Measurements from ENCODE around the gene ROBO2. TPM values are rescaled to one million over a fixed set of nuclear protein-coding genes. Genes with fewer than 3 reads are reported as not detected.

ROBO2 gene
- total RNA-seq, 1 donor from 2014 or later = 13.2 TPM

DNA sequence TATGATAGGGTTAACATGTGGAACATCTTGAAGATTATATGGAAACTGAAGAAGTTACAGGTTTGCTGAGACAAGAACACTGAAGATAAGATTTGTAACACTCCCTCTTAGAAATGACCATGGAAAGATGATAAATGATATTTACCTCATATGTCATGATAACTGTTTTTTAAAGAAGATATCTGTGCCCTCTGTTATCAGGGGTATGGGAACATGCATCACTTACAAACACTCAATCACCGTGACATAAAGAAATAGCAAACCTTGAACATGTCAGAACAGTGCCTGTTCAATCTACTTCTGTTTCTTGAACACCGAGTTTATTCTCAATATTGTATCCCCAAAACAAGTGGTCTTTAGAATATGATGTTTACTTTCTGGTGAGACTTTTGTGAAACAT lies 149.4 kb downstream of the ROBO2 start:
- no peak for DNase-seq (ENCODE audit: low spot score)

DNA sequence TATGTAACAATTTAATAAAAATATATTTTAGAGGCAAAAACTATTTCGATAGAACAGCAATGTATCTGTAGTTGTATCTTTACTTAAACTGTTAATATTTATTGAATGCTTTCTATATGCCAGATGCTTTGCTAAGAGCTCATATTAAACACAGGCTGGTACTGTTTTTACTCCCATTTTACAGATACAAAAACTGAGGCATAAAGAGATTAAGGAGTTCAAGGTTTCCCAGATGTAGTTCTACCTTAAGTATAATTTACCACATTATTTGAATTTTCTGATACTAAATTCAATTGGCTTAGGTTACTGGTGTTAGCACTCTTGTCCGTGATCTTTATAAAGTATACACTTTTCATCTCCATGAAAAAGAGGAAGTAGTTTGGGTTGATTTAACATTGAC lies 149.8 kb downstream of the ROBO2 start:
- no peak for DNase-seq (ENCODE audit: low spot score)

DNA sequence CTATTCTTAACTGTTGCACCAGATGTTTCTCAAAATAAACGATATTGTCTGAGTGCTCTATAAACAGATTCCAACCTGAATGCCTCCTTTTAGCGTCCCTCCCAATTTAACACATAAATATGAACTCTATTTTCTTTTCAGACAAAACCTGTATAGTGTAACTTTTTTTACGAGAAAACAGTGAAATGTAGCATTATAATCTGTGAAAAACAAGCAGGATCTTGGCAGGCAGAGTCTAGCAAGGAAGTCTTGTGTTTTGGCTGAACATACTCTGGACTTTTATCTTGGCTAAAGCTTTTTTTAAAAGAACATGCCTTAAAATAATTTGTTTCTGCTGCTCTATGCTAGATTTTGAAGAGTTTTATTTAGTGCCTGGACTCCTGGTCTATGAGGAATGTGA lies 150.5 kb downstream of the ROBO2 start:
- DNase-seq (ENCODE audit: low spot score) = peak; percentile 69

DNA sequence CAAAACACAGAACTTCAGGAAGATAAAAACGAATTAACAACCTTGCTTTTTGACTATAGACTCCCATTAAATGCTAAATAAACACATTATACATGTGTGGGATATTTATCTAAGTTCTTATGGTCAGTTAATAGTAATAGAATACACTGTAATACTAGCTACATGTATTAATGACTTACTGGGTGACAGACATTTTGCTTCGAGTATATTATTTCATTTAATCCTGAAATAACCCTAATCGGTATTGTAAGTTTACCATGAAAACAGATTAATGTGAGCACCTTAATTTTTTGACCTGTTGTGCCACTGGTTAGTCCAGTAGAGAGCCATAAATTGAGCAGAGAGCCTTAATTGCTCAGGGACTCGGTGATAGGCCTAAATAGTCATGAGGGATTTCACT lies 151.1 kb downstream of the ROBO2 start:
- no peak for DNase-seq (ENCODE audit: low spot score)

DNA sequence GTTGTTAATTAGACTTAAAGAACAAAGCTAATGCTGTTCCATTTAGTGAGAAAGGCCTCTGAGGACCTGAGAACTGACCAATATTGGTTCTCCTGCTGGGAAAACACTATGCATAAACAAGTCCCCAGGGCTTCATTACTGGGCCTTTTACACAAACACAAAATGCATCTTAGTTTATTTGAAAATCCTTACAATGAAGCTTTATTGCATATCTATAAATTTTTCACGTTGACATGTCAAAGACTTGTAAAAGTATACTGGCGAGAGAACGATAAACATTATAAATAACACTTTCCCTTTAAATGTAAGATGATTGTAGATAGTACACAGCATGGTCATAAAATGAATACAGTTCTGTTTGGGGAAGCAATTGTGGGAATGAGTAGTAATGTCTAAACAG lies 151.7 kb downstream of the ROBO2 start:
- DNase-seq (ENCODE audit: low spot score) = no peak

DNA sequence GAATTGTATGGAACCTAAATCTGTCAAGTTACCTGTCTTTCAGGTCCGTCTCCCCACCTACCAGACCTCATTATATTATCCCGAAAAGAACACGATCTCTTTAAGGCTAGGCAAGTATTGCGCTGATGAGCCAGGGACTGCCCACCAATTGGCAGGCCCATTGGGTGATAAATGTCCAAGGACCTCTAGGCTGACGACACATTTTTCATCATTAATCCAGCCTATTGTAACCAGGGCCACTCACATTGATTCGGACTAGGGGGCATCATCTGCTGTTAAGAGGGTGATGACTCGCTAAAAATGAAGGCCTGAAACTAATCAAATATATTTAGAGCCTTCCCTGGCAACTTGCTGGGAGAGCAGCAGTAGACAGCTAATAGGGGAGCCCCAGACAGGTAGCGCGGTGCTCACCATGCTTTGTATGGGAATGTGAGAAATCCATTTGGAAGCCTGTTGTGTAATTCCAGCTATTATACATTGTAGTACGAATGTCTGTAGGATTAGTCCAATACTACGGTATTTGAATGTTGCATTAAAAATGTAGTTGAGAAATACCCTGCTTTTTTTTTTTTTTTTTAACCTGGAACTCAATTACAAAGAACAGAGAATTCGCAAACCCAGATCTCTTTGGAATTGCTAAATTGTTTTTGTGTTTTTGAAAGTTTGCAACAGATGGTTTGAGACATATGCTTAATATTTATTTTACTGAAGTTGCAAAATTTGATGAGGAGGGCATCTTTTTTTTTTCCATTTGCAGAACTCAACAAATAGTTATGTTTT lies 156.1 kb downstream of the ROBO2 start:
- no peak for DNase-seq (ENCODE audit: low spot score)

DNA sequence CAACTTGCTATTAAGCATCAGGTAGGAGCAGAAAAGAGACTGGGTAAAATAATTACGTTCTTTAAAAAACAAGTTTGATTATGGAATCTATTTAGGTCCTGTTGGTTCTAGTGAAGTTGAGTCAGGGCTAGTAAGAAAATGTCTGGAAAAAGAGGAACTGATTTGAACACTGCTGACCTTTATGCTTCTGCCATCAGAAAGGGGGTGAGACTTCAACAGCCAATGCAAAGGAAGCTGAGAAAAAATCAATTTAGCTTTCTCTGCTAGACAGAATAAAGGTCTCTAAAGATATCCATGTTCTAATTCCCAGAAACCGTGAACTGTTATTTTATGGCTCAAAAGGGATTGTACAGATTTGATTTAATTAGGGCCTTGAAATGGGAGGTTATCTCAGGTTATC lies 157.5 kb downstream of the ROBO2 start:
- DNase-seq (ENCODE audit: low spot score) = no peak

DNA sequence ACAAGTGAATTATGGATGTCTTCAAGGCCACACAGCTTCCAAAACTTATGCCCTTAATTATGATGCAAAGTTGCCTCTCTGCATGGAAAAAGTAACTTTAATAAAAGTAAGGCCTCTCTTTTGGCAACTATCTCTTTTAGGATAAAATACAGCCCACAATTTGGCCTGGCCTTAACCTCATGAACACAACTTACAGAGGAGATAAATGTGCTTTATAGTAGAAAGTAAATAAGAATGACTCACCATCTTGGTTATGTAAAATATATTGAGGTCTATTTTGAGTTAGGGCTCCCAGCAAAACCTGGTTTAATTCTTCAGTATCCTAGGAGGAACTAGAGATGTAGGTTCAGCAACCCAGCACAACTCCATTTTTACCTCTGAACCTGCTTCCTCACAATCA lies 164.0 kb downstream of the ROBO2 start:
- peak; percentile 71 for DNase-seq (ENCODE audit: low spot score)

DNA sequence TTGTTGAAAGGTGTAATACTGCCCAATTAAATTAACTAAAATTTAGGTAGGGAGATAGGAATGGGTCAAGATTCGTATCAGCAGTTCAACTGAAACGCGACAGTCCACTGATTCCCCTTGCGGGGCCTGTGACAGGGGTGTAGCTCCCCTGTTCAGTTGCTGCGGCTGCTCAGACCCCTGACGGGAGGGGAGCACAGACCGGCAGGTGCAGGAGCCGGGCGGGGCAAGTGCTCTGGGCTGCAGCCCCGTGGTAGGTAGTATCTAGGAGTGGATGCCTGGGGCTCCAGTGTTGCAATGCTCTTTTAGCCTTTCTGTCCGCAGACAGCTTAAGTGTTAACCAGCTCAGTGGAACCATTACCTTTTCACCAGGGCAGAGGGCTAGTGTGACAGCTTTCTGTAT lies 164.9 kb downstream of the ROBO2 start:
- no peak for DNase-seq (ENCODE audit: low spot score)

DNA sequence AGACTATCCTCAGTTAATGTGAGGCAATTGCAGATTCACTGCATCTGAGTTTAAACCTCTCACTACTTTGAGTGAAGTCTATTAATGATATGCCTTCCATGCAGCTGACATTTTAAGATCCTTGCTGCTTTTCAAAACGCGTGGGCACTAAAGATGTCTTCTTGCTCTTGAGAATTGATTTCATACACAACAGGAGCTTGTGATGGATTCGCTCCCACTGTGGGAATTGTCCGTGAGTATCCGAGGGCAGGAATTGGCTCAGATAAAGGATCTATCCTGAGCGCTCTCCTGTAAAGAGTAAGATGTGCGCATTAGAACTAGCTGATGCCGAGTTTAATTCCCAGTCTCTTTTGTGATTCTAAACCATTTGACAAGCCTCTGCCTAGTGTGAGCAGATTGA lies 167.9 kb downstream of the ROBO2 start:
- no peak for DNase-seq (ENCODE audit: low spot score)

DNA sequence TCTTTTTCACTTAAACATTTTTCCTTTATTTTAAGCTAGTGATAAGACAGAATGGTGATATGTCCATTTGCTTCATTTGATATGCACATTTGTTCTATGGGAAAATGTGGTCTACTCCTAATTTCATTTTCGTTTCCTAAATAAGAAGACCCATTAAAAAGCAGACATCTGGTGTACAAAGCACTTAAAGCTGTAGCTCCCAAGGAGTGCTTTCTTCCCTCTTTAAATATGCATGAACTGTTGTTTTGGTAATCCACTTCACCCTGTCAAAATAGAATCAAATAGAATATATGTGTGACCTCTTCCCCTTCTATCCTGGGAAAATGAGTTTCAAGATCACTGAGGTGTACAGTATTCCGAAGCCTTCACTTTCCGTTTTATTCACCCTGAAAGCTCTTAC lies 182.8 kb downstream of the ROBO2 start:
- DNase-seq (ENCODE audit: low spot score) = no peak

DNA sequence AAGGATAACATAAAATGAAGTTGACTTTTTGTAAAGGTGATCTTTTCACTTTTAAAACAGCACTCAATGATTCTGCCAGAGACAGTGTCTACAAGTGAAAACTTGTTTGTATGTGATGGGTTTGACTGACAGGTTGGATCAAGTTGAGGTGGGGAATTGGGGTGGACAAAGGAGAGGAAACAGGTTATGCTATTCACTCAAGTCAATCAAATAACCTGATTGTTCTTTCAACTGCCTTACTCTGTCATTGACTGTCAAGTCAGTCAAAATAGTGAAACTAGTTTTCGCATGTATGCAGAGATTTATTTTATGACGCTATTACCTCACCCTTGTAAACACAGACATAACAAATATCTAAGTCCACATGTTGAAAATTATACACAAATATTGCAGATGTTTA lies 187.7 kb downstream of the ROBO2 start:
- DNase-seq (ENCODE audit: low spot score) = no peak

DNA sequence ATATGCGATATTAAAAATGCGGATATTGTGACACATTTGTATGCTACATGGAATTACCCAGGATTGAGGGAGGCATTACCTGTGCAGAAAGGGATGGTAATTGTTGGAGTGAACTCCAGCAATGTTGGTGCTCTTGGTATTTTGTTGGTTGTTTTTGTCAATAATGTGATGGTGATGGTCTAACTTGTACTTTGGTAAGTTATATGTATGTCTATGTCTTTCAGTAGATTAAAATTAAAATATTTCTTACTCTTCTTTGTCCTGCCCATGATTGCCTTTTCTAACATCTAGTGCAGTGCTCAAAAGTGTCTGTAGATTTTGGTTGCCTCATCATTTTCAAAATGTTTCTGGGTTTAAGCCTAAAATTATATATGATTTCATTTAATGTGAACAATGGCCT lies 192.7 kb downstream of the ROBO2 start:
- DNase-seq (ENCODE audit: low spot score) = no peak

DNA sequence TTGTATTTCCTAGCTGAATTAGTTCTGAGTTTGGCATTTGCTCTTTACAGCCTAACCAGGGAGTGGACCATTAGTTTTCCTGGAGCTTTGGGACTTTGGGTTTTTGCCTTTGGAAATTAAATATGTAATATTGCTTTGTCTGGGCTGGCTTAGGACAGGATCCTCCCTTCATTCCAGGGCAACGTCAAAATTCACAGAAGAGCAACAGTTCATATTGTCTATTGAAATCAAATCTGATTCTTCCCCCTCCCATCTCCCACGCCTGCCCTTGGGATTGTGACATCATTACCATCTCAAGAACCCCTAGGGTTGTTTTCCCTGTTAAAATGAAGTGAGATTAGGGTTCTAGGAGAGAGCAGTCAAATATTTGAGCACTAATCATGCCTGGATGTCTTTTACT lies 194.1 kb downstream of the ROBO2 start:
- no peak for DNase-seq (ENCODE audit: low spot score)

DNA sequence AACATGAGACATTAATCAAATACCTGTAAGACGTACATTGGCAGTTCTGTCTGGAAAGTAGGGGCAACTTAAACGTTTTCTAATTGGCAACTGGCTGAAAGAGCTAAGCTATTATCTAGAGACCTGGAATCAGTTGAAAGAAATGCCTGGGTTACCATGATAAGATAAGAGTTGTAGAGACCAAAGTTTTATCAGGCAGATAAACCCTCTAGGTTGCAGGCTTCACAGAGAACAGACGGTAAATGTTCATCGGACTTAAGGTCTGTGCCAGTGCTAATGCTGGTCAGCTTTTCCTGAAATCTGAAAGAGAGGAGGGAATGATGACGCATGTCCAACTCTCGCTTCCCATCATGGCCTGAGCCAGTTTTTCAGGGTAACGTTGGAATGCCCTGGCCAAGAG lies 196.2 kb downstream of the ROBO2 start:
- peak; percentile 95 for DNase-seq (ENCODE audit: low spot score)

DNA sequence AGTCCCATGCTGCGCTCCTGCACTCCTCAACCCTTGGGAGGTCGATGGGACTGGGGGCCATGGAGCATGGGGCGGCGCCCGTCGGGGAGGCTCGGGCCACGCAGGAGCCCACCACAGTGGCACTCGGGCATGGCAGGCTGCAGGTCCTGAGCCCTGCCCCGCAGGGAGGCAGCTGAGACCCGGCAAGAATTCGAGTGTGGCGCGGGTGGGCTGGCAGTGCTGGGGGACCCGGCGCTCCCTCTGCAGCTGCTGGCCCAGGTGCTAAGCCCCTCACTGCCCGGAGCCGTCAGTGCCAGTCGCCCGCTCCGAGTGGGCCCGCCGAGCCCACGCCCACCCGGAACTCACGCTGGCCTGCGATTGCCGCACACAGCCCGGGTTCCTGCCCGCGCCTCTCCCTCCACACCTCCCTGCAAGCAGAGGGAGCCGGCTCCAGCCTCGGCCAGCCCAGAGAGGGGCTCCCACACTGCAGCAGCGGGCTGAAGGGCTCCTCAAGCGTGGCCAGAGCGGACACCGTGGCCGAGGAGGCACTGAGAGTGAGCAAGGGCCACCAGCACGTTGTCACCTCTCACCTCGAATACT lies 200.3 kb downstream of the ROBO2 start:
- DNase-seq (ENCODE audit: low spot score) = no peak

DNA sequence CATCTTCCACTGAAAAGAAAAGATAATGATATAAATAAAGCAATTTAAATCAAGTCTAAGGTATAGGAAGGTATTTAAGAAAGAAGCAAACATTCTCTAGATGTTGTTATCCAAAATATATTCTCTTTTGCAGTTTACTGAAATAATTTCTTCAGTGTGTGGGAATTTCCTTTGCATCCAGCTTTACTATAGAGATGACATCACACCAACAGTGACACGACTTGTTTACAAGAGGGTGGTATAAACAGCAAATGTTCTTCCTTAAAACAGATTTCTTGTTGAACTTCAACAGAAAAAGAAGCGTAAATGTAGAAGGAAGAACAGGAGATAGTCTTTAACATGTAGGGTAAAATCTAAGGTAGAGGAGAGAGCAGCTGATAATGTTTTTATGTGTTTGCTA lies 202.5 kb downstream of the ROBO2 start:
- DNase-seq (ENCODE audit: low spot score) = no peak

DNA sequence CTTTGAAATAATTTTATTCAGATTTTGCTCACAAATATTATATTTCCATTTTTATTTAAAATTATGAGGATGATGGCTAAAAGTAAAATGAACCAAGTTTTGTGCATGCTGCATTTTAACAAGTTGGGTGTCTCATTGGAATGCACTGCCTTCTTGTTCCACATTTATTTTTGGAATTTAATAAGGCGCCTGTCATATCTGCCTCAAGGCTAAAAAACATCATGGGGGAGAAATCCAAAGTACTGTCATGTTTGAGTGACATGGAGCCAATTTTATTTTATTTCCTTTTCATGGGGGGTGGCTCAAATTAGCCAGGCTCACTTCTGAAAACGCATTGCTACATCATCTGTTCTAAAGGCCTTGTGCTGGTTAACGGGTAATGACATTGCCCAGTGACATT lies 205.1 kb downstream of the ROBO2 start:
- DNase-seq (ENCODE audit: low spot score) = no peak

DNA sequence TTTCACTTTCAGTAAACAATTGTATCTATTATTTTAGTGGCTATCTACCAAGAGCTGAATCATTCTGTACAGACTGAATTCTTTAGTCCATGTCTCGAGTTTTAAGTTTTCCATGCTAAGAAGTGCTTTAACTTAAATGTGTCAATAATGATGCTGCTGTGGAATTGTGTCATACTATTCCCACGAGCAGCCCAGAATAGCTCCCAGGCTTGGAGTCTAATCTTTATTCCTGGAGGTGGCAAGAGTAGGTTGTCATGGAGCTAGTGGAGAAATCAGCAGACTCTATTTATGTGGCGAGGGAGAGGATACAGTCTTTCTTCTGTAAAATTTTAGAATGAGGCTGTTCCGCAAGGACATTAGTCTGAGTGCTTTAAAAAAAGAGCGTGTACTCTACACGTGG lies 207.2 kb downstream of the ROBO2 start:
- DNase-seq (ENCODE audit: low spot score) = peak; percentile 12

DNA sequence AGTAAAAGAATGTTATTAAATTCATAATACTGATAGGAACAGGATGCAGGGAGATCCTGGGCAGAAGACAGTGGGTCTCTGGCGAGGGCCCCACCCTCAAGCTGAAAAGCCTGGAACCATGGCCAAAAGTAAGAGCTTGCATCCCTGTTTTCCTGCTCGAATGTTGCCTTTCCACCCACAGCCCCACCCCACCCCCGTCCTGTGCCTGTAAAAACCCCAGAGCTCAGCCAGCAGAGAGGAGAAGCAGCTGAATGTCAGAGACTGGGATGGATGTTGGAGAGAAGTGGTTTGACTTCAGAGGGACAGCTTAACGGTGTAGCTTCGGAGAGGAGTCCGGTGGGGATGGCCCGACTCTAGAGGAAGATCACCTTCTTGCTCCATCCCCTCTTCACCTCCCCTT lies 207.9 kb downstream of the ROBO2 start:
- DNase-seq (ENCODE audit: low spot score) = no peak

DNA sequence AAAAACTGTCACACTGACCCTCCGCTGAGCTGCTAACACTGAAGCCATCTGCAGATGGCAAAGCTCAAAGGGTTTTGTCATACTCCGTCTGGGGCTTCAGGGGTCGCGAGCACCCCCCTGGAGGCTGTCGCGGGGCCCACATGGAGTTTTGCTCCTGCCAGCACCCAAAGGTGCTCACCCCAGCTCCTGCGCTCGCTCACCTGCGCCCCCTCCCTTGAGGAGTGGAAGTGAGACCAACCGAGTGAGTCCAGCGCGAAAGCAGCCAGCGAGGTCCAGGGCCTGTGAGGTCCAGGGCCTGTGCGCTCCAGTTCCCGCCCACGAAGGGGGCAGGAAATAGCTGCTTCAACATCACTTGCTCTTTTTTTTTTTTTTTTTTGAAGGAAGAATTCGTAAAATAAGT lies 208.5 kb downstream of the ROBO2 start:
- DNase-seq (ENCODE audit: low spot score) = no peak

DNA sequence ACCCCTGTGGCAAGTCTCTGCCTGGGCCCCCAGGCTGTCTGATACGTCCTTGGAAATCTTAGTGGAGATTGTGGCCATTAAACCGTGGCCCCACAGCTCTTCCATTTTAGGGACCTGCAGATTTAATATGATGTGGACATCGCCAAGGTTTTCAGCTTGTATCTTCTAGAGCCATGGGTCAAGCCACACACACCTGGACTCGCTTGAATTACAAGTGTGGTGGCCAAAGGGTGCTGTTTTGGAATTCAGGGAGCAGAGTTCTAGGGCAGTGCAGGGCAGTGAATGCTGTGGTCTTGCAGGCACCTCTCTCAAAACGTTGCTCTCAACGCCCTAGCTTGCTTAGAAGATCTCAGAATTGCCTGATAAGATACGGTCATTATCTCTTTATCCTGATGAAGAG lies 211.2 kb downstream of the ROBO2 start:
- DNase-seq (ENCODE audit: low spot score) = no peak

DNA sequence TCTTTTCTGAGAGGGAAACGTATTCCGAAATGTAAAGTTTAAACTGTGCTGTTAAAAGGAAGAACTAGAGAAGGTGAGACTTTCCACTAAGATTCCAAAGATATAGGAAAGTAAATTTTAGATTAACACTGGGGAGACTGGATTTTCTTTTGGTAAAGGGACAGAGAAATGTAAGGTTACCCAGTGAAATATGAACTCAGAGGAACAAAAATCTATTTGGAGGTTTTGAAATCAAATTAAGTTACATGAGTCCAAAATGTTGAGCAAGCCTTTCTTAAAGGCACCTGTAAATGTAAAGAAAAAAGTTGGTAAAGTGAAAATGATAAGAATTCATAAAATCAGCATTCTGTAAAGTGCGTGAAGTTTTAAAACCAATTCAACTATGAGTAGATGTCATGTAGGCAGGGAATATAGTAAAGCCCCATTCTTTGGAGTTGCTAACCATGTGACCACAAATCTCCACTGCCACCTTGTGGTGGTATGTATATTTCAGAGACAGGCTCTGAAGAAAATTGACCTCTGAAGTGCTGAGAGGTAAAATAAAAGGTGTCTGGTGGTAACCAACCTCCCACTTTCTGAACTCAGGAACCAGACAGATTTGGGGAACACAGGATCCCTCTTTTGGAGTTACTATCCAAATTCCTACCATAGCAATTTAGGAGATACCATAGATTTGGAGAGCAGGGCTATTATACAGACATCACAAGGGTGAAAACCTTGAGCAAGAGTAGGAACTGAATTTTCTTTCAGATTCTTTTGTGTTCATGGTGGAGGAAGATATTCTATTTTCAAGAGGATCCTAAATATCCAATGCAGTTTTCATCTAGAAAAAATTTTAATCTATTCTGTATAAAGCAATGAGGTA lies 215.3 kb downstream of the ROBO2 start:
- peak; percentile 70 for DNase-seq (ENCODE audit: low spot score)

Data from umbilical cord (tissue), 2 donors.